ENCODE data around the gene SHC3. TPM values are rescaled to one million over a fixed set of nuclear protein-coding genes. Genes with fewer than 3 reads are reported as not detected.

The SHC3 gene
- total RNA-seq, 4 donors from 2014 or later = 1.1 to 11.4 (median 3.4) TPM

DNA sequence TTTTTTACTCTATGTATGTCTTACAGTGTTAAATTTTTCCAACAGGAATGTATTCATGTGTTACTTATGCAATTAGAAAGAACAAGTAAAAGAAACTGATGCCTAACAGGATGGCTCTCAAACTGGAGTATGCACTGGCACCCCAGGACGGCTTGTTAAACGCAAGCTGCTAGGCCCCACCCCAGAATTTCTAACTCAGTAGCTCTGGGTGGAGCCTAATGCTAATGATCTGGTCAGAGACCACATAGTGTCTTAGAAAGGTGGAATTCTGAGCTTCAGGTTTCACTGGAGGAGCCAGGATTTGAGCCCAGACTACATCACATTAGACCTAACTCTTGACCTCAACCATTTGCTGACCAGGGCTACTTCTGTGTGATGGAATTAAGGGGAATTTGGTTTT, 34.4 kb downstream of the SHC3 start:
- no peaks in the 10 kb centered on the region for H3K4me1 ChIP-seq
- WGBS, 2 donors = 72 to 87% methylated on average over 2 of the region's 2 CpGs
- TF ChIP-seq POLR2A (IDR thresholded peaks at IDR 0.05) (no peak), EP300 (IDR thresholded peaks at IDR 0.05) (no peak)
- TF ChIP-seq, protein P1, sequence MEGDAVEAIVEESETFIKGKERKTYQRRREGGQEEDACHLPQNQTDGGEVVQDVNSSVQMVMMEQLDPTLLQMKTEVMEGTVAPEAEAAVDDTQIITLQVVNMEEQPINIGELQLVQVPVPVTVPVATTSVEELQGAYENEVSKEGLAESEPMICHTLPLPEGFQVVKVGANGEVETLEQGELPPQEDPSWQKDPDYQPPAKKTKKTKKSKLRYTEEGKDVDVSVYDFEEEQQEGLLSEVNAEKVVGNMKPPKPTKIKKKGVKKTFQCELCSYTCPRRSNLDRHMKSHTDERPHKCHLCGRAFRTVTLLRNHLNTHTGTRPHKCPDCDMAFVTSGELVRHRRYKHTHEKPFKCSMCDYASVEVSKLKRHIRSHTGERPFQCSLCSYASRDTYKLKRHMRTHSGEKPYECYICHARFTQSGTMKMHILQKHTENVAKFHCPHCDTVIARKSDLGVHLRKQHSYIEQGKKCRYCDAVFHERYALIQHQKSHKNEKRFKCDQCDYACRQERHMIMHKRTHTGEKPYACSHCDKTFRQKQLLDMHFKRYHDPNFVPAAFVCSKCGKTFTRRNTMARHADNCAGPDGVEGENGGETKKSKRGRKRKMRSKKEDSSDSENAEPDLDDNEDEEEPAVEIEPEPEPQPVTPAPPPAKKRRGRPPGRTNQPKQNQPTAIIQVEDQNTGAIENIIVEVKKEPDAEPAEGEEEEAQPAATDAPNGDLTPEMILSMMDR (IDR thresholded peaks at IDR 0.05) = no peak

DNA sequence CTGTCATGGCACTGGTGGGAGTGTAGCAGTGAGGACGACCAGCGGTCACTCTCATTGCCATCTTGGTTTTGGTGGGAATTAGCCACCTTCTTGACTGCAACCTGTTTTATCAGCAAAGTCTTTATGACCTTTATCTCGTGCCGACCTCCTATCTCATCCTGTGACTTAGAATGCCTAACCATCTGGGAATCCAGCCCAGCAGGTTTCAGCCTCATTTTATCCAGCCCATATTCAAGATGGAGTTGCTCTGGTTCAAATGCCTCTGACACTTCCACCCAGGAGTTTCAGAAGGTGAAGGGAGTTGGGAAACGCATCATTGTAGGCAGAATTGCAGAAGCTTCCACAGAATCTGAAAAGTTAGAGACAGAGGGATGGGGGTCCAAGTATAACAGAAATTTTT, 35.4 kb downstream of the SHC3 start:
- no peak overlapping the region for H3K27ac ChIP-seq
- TF ChIP-seq, protein P1 (IDR thresholded peaks at IDR 0.05) = no peak
- TF ChIP-seq POLR2A (IDR thresholded peaks at IDR 0.05) (no peak), EP300 (IDR thresholded peaks at IDR 0.05) (no peak)
- DNase-seq (ENCODE audit: low spot score in 2 of 2) = no peak
- no peaks in the 10 kb centered on the region for H3K9me3 ChIP-seq
- no peaks in the 10 kb centered on the region for H3K36me3 ChIP-seq
- no peaks in the 10 kb centered on the region for H3K27me3 ChIP-seq
- no peak overlapping the region for H3K4me3 ChIP-seq
- H3K4me1 ChIP-seq = peaks cover 0 to 1% (median 0%) of the 10 kb centered on the region in 4 donors
- 95 to 96% methylated on average over 5 of the region's 5 CpGs for WGBS, 2 donors

More for the DNA sequence above, 34.4 kb downstream of the SHC3 start:
- DNase-seq (ENCODE audit: low spot score in 2 of 2) = no peak
- no peaks in the 10 kb centered on the region for H3K27me3 ChIP-seq
- H3K4me3 ChIP-seq = no peak overlapping the region
- H3K27ac ChIP-seq = no peak overlapping the region
- H3K9me3 ChIP-seq = no peaks in the 10 kb centered on the region
- H3K36me3 ChIP-seq = no peaks in the 10 kb centered on the region

DNA sequence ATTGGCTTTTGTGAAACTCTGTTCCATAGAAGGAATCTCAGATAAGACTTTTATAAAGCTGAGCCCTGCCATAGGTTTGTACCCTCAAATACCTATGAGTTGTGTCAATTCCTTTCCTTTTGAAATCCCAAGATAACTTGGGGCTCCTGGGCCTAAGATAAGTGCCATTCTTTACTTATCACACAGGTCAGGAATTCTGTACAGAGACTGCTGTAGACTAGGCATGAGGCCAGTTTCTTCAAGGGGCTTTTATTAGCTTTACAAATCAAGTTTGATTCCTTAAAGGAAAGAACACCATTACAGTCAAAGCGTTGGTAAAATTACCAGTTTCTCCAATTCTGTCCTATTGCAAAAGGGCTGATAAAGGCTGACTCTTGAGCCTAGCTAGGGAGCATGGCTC, 39.2 kb downstream of the SHC3 start:
- H3K36me3 ChIP-seq = no peaks in the 10 kb centered on the region
- H3K27me3 ChIP-seq = no peaks in the 10 kb centered on the region
- no peak overlapping the region for H3K4me3 ChIP-seq
- no peak for DNase-seq (ENCODE audit: low spot score in 2 of 2)
- H3K27ac ChIP-seq = no peak overlapping the region
- peaks cover 0 to 6% (median 0%) of the 10 kb centered on the region in 4 donors for H3K9me3 ChIP-seq
- WGBS, 2 donors = 83 to 97% methylated on average over 1 of the region's 1 CpG
- TF ChIP-seq EP300 (IDR thresholded peaks at IDR 0.05) = no peak
- TF ChIP-seq POLR2A (IDR thresholded peaks at IDR 0.05) = no peak
- TF ChIP-seq, protein P1 (IDR thresholded peaks at IDR 0.05) = no peak
- peaks cover 0 to 16% (median 2%) of the 10 kb centered on the region in 4 donors for H3K4me1 ChIP-seq

DNA sequence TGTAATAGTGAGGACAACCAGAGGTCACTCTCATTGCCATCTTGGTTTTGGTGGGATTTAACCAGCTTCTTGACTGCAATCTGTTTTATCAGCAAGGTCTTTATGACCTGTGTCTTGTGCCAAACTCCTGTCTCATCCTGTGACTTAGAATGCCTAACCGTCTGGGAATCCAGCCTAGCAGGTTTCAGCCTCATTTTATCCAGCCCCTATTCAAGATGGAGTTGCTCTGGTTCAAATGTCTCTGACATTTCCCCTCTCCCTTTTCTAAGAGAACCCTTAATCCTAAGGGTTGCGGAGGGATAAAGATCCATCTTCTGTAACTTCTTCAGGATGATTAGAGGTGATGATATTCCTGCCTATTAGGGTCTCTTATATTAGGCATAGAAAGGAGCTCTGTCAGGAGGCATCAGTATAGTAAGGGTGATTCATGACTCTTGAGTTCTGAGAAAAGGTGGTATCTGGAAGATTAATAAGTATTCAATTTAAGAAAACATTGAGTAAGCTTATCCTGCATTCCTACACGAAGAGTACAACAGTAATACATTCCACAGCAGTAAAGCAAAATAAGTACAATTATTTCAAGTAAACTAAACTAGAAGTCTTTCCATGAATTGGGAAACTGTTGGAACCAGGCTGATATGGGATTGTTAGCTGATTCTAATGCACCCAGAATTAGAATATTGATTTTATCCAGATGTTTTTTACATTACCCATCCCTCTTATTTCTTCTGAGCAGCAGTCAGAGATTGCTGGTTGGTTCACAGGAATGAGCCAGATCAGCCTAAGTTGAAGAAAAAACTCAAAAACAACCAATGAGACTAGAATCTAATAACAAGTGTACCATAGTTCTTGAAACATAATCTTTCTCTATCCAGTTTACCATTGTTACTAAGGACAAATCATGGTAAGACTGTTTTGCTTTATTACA, 39.9 kb downstream of the SHC3 start:
- peak overlapping the region in 2 of 4 donors; percentile 32 to 51 for H3K27ac ChIP-seq
- no peak overlapping the region for H3K4me3 ChIP-seq
- H3K27me3 ChIP-seq = no peaks in the 10 kb centered on the region
- TF ChIP-seq, protein P1 (IDR thresholded peaks at IDR 0.05) = no peak
- WGBS, 2 donors = 82 to 85% methylated on average over 3 of the region's 3 CpGs
- DNase-seq (ENCODE audit: low spot score in 2 of 2) = no peak
- peaks cover 0 to 16% (median 2%) of the 10 kb centered on the region in 4 donors for H3K4me1 ChIP-seq
- H3K9me3 ChIP-seq = peaks cover 0 to 6% (median 0%) of the 10 kb centered on the region in 4 donors
- H3K36me3 ChIP-seq = no peaks in the 10 kb centered on the region
